Activated naive CD8-positive, alpha-beta T cell treated with anti-CD3 and anti-CD28 coated beads for 36 hours (primary cell): ENCODE data around the gene RARB. TPM values are rescaled to one million over a fixed set of nuclear protein-coding genes. Genes with fewer than 3 reads are reported as not detected.

Experiments used
- DNase-seq: peaks from one replicate; pipeline ENCODE4 v3.0.0; 2021
- H3K27ac Mint-ChIP-seq: one replicate; pipeline ENCODE4 v1.8.0; 2022; ENCODE audit warnings: mild to moderate bottlenecking, moderate library complexity, mixed read lengths
- H3K27me3 Mint-ChIP-seq: one replicate; pipeline ENCODE4 v1.8.0; 2022; ENCODE audit warnings: mild to moderate bottlenecking, mixed read lengths
- H3K36me3 Mint-ChIP-seq: one replicate; pipeline ENCODE4 v1.8.0; 2021; ENCODE audit warnings: mild to moderate bottlenecking, mixed read lengths
- H3K4me1 Mint-ChIP-seq: one replicate; pipeline ENCODE4 v1.8.0; 2021; ENCODE audit warnings: mixed read lengths
- H3K4me3 Mint-ChIP-seq: one replicate; pipeline ENCODE4 v1.8.0; 2022; ENCODE audit warnings: mild to moderate bottlenecking, moderate library complexity, mixed read lengths
- H3K9me3 Mint-ChIP-seq: one replicate; pipeline ENCODE4 v1.8.0; 2022; ENCODE audit warnings: mixed read lengths
- total RNA-seq, 2 experiments: library from RNA; stranded (reverse); gene quantifications; one replicate each; pipeline ENCODE4 v1.2.3, GENCODE V29; 2021

Gene RARB
- total RNA-seq, 2 experiments from 2014 or later, result not detected

GRCh38 chr3:25468866-25469319 lies 40.8 kb downstream of the RARB start:
- DNase-seq, result no peak
- Mint-ChIP-seq H3K4me1 (peaks cover 2% of the 10 kb centered on the region), H3K27ac (no peak overlapping the region), H3K4me3 (no peak overlapping the region), H3K9me3 (no peaks in the 10 kb centered on the region), H3K36me3 (no peaks in the 10 kb centered on the region), H3K27me3 (peaks cover 4% of the 10 kb centered on the region)

- no peak overlapping the region for H3K4me3 Mint-ChIP-seq
- H3K36me3 Mint-ChIP-seq, result no peaks in the 10 kb centered on the region
- H3K27ac Mint-ChIP-seq, result no peak overlapping the region
- H3K27me3 Mint-ChIP-seq, result peaks cover 4% of the 10 kb centered on the region
- H3K9me3 Mint-ChIP-seq, result no peaks in the 10 kb centered on the region
- DNase-seq, result no peak
- peaks cover 2% of the 10 kb centered on the region for H3K4me1 Mint-ChIP-seq
Measured at GRCh38 chr3:25469558-25469957, 41.5 kb downstream of the RARB start.

GRCh38 chr3:25471081-25471768 lies 43.2 kb downstream of the RARB start:
- no peak overlapping the region for H3K27ac Mint-ChIP-seq
- H3K9me3 Mint-ChIP-seq, result no peaks in the 10 kb centered on the region
- H3K27me3 Mint-ChIP-seq, result peaks cover 4% of the 10 kb centered on the region
- H3K4me1 Mint-ChIP-seq, result peaks cover 2% of the 10 kb centered on the region
- DNase-seq, result no peak
- H3K4me3 Mint-ChIP-seq, result no peak overlapping the region
- no peaks in the 10 kb centered on the region for H3K36me3 Mint-ChIP-seq

- no peak overlapping the region for H3K27ac Mint-ChIP-seq
- DNase-seq, result no peak
- H3K36me3 Mint-ChIP-seq, result no peaks in the 10 kb centered on the region
- H3K9me3 Mint-ChIP-seq, result no peaks in the 10 kb centered on the region
- H3K27me3 Mint-ChIP-seq, result peaks cover 4% of the 10 kb centered on the region
- no peak overlapping the region for H3K4me3 Mint-ChIP-seq
- peaks cover 2% of the 10 kb centered on the region for H3K4me1 Mint-ChIP-seq
Measured at GRCh38 chr3:25472153-25472552, 44.1 kb downstream of the RARB start.

GRCh38 chr3:25472731-25473130 lies 44.7 kb downstream of the RARB start:
- no peak overlapping the region for H3K4me3 Mint-ChIP-seq
- H3K4me1 Mint-ChIP-seq, result peaks cover 2% of the 10 kb centered on the region
- H3K27ac Mint-ChIP-seq, result no peak overlapping the region
- H3K9me3 Mint-ChIP-seq, result no peaks in the 10 kb centered on the region
- DNase-seq, result no peak
- peaks cover 4% of the 10 kb centered on the region for H3K27me3 Mint-ChIP-seq
- no peaks in the 10 kb centered on the region for H3K36me3 Mint-ChIP-seq

GRCh38 chr3:25473246-25473645 lies 45.2 kb downstream of the RARB start:
- no peak for DNase-seq
- Mint-ChIP-seq H3K4me1 (peaks cover 2% of the 10 kb centered on the region), H3K27ac (no peak overlapping the region), H3K36me3 (no peaks in the 10 kb centered on the region), H3K4me3 (no peak overlapping the region), H3K9me3 (no peaks in the 10 kb centered on the region), H3K27me3 (peaks cover 4% of the 10 kb centered on the region)

GRCh38 chr3:25474052-25474451 lies 46.0 kb downstream of the RARB start:
- H3K4me3 Mint-ChIP-seq, result no peak overlapping the region
- no peaks in the 10 kb centered on the region for H3K9me3 Mint-ChIP-seq
- H3K27ac Mint-ChIP-seq, result no peak overlapping the region
- no peaks in the 10 kb centered on the region for H3K36me3 Mint-ChIP-seq
- H3K27me3 Mint-ChIP-seq, result peaks cover 4% of the 10 kb centered on the region
- DNase-seq, result no peak
- peaks cover 2% of the 10 kb centered on the region for H3K4me1 Mint-ChIP-seq

- peaks cover 7% of the 10 kb centered on the region for H3K27me3 Mint-ChIP-seq
Measured at GRCh38 chr3:25476639-25477038, 48.6 kb downstream of the RARB start.

GRCh38 chr3:25478211-25478757 lies 50.2 kb downstream of the RARB start:
- H3K27ac Mint-ChIP-seq, result no peak overlapping the region
- H3K27me3 Mint-ChIP-seq, result peaks cover 7% of the 10 kb centered on the region
- H3K36me3 Mint-ChIP-seq, result no peaks in the 10 kb centered on the region
- H3K4me3 Mint-ChIP-seq, result no peak overlapping the region
- DNase-seq, result no peak
- no peaks in the 10 kb centered on the region for H3K9me3 Mint-ChIP-seq
- H3K4me1 Mint-ChIP-seq, result no peaks in the 10 kb centered on the region

More at GRCh38 chr3:25476639-25477038, 48.6 kb downstream of the RARB start:
- H3K4me1 Mint-ChIP-seq, result peaks cover 2% of the 10 kb centered on the region
- H3K27ac Mint-ChIP-seq, result no peak overlapping the region
- no peaks in the 10 kb centered on the region for H3K9me3 Mint-ChIP-seq
- no peaks in the 10 kb centered on the region for H3K36me3 Mint-ChIP-seq
- no peak overlapping the region for H3K4me3 Mint-ChIP-seq
- no peak for DNase-seq

GRCh38 chr3:25478964-25479726 lies 51.1 kb downstream of the RARB start:
- no peak for DNase-seq
- Mint-ChIP-seq H3K4me3 (no peak overlapping the region), H3K27ac (no peak overlapping the region), H3K36me3 (no peaks in the 10 kb centered on the region), H3K4me1 (no peaks in the 10 kb centered on the region), H3K27me3 (peaks cover 7% of the 10 kb centered on the region), H3K9me3 (no peaks in the 10 kb centered on the region)

GRCh38 chr3:25479727-25480010 lies 51.6 kb downstream of the RARB start:
- no peaks in the 10 kb centered on the region for H3K36me3 Mint-ChIP-seq
- DNase-seq, result no peak
- H3K27me3 Mint-ChIP-seq, result peaks cover 7% of the 10 kb centered on the region

GRCh38 chr3:25480811-25481210 lies 52.7 kb downstream of the RARB start:
- Mint-ChIP-seq H3K9me3 (no peaks in the 10 kb centered on the region), H3K4me3 (no peak overlapping the region), H3K27me3 (peaks cover 10% of the 10 kb centered on the region), H3K36me3 (no peaks in the 10 kb centered on the region), H3K4me1 (no peaks in the 10 kb centered on the region), H3K27ac (no peak overlapping the region)
- no peak for DNase-seq

More at GRCh38 chr3:25479727-25480010, 51.6 kb downstream of the RARB start:
- H3K27ac Mint-ChIP-seq, result no peak overlapping the region
- H3K9me3 Mint-ChIP-seq, result no peaks in the 10 kb centered on the region
- H3K4me3 Mint-ChIP-seq, result no peak overlapping the region
- no peaks in the 10 kb centered on the region for H3K4me1 Mint-ChIP-seq

GRCh38 chr3:25481386-25481785 lies 53.3 kb downstream of the RARB start:
- no peaks in the 10 kb centered on the region for H3K36me3 Mint-ChIP-seq
- peaks cover 11% of the 10 kb centered on the region for H3K27me3 Mint-ChIP-seq
- H3K4me1 Mint-ChIP-seq, result no peaks in the 10 kb centered on the region
- no peak overlapping the region for H3K4me3 Mint-ChIP-seq
- H3K9me3 Mint-ChIP-seq, result no peaks in the 10 kb centered on the region
- no peak for DNase-seq
- no peak overlapping the region for H3K27ac Mint-ChIP-seq

GRCh38 chr3:25483456-25483855 lies 55.4 kb downstream of the RARB start:
- H3K36me3 Mint-ChIP-seq, result no peaks in the 10 kb centered on the region
- DNase-seq, result no peak
- no peak overlapping the region for H3K27ac Mint-ChIP-seq
- no peaks in the 10 kb centered on the region for H3K4me1 Mint-ChIP-seq
- H3K9me3 Mint-ChIP-seq, result no peaks in the 10 kb centered on the region
- no peak overlapping the region for H3K4me3 Mint-ChIP-seq
- H3K27me3 Mint-ChIP-seq, result peaks cover 11% of the 10 kb centered on the region

GRCh38 chr3:25485673-25486072 lies 57.6 kb downstream of the RARB start:
- no peak overlapping the region for H3K27ac Mint-ChIP-seq
- no peak for DNase-seq
- H3K4me3 Mint-ChIP-seq, result no peak overlapping the region
- peaks cover 11% of the 10 kb centered on the region for H3K27me3 Mint-ChIP-seq
- H3K36me3 Mint-ChIP-seq, result no peaks in the 10 kb centered on the region
- H3K9me3 Mint-ChIP-seq, result no peaks in the 10 kb centered on the region
- H3K4me1 Mint-ChIP-seq, result no peaks in the 10 kb centered on the region

GRCh38 chr3:25486932-25487331 lies 58.9 kb downstream of the RARB start:
- no peaks in the 10 kb centered on the region for H3K36me3 Mint-ChIP-seq
- DNase-seq, result no peak
- H3K9me3 Mint-ChIP-seq, result peaks cover 1% of the 10 kb centered on the region
- H3K27ac Mint-ChIP-seq, result no peak overlapping the region
- H3K27me3 Mint-ChIP-seq, result peaks cover 7% of the 10 kb centered on the region
- no peaks in the 10 kb centered on the region for H3K4me1 Mint-ChIP-seq
- no peak overlapping the region for H3K4me3 Mint-ChIP-seq
